Measurements from ENCODE around the gene TSC1. TPM values are rescaled to one million over a fixed set of nuclear protein-coding genes. Genes with fewer than 3 reads are reported as not detected.

Gene TSC1
- total and polyA plus RNA-seq, 7 experiments from 2014 or later: 9.9 to 98.3 (median 52.0) TPM

GRCh38 chr9:132877824-132878694 lies 66.4 kb downstream of the TSC1 start, which contains the start of gene AK8:
AK8 (minus strand) TSS chr9:132878284; CDS start chr9:132878255, 29 bp downstream.
- ChIA-PET CTCF (interaction anchor here (1.1 kb wide), 1 partner anchor 144 kb away, joined by 3 read pairs; no protein-coding TSS in a partner anchor), POLR2A (interaction anchor here (0.9 to 2.5 kb wide), 3 partner anchors 29 to 224 kb away, joined by 3 to 9 read pairs (median 3); partner anchors contain the start of genes DDX31 and GTF3C4)
- Mint-ChIP-seq H3K4me3 (peak within 1 kb of the TSS; percentile 73 to 93 (median 81)), H3K9me3 (no peaks in the 10 kb centered on the region), H3K27ac (peak within 1 kb of the TSS; percentile 71 to 89 (median 85)), H3K27me3 (peaks cover 0 to 12% (median 0%) of the 10 kb centered on the region in 5 donors), H3K36me3 (no peaks in the 10 kb centered on the region), H3K4me1 (peaks cover 5 to 30% (median 7%) of the 10 kb centered on the region in 7 donors)
- Histone ChIP-seq H3K9me3 (ENCODE audit: control insufficient read depth in 2 of 3, low read length in 3 of 3) (no peaks in the 10 kb centered on the region), H3K27me3 (ENCODE audit: control insufficient read depth in 2 of 2, insufficient read depth in 2 of 2, low read length in 2 of 2) (no peaks in the 10 kb centered on the region), H3K36me3 (ENCODE audit: control insufficient read depth in 2 of 3, insufficient read depth in 3 of 3, low read length in 3 of 3) (no peaks in the 10 kb centered on the region), H3K4me3 (ENCODE audit: low read length) (peak within 1 kb of the TSS; percentile 98), H3K27ac (ENCODE audit: low read depth, low read length) (peak within 1 kb of the TSS; percentile 74), H3K4me1 (ENCODE audit: control insufficient read depth in 2 of 2, insufficient read depth in 2 of 2, low read length in 2 of 2) (peaks cover 0 to 6% of the 10 kb centered on the region in 2 donors)
- ATAC-seq: peak; percentile 91
- intact Hi-C loops (cut with micrococcal nuclease): loop anchor here (1.0 to 2.0 kb wide), 5 partner anchors 24 to 472 kb away; partner anchors contain the start of genes TSC1 (in 2 of the 2), GTF3C4 (in 1 of the 2) and TTF1 (in 1 of the 2)
- DNase-seq: peak; percentile 69 to 88 (median 80)

- ChIA-PET CTCF (interaction anchor here (1.1 kb wide), 1 partner anchor 145 kb away, joined by 3 read pairs; no protein-coding TSS in a partner anchor), POLR2A (interaction anchor here (1.5 to 2.5 kb wide), 2 partner anchors 29 to 208 kb away, joined by 3 to 9 read pairs; partner anchors contain the start of genes DDX31 and GTF3C4)
- Mint-ChIP-seq H3K27ac (peak overlapping the region in 4 of 9 donors; percentile 23 to 53 (median 32)), H3K9me3 (no peaks in the 10 kb centered on the region), H3K4me1 (peaks cover 5 to 24% (median 7%) of the 10 kb centered on the region in 7 donors), H3K36me3 (no peaks in the 10 kb centered on the region), H3K27me3 (peaks cover 0 to 12% (median 0%) of the 10 kb centered on the region in 5 donors), H3K4me3 (peak overlapping the region; percentile 61 to 82 (median 78))
- Histone ChIP-seq H3K27me3 (ENCODE audit: control insufficient read depth in 2 of 2, insufficient read depth in 2 of 2, low read length in 2 of 2) (no peaks in the 10 kb centered on the region), H3K27ac (ENCODE audit: low read depth, low read length) (peak overlapping the region; percentile 74), H3K4me1 (ENCODE audit: control insufficient read depth in 2 of 2, insufficient read depth in 2 of 2, low read length in 2 of 2) (peaks cover 0 to 6% of the 10 kb centered on the region in 2 donors), H3K36me3 (ENCODE audit: control insufficient read depth in 2 of 3, insufficient read depth in 3 of 3, low read length in 3 of 3) (no peaks in the 10 kb centered on the region), H3K9me3 (ENCODE audit: control insufficient read depth in 2 of 3, low read length in 3 of 3) (no peaks in the 10 kb centered on the region), H3K4me3 (ENCODE audit: low read length) (peak overlapping the region; percentile 98)
- ATAC-seq: no peak
- intact Hi-C loops (cut with micrococcal nuclease): no loop called here
- no peak for DNase-seq
Observed at GRCh38 chr9:132877458-132877823, 67.0 kb downstream of the TSC1 start.

- H3K9me3 ChIP-seq (ENCODE audit: control insufficient read depth in 2 of 3, low read length in 3 of 3): no peaks in the 10 kb centered on the region
- Mint-ChIP-seq H3K4me1 (peaks cover 5 to 24% (median 7%) of the 10 kb centered on the region in 7 donors), H3K36me3 (no peaks in the 10 kb centered on the region), H3K4me3 (peak overlapping the region; percentile 57 to 82 (median 78)), H3K9me3 (no peaks in the 10 kb centered on the region), H3K27me3 (peaks cover 0 to 12% (median 0%) of the 10 kb centered on the region in 5 donors), H3K27ac (peak overlapping the region in 1 of 9 donors; percentile 59)
- intact Hi-C loops (cut with micrococcal nuclease): no loop called here
- H3K36me3 ChIP-seq (ENCODE audit: control insufficient read depth in 2 of 3, insufficient read depth in 3 of 3, low read length in 3 of 3): no peaks in the 10 kb centered on the region
- no peak for ATAC-seq
- ChIA-PET CTCF (interaction anchor here (1.1 kb wide), 1 partner anchor 146 kb away, joined by 3 read pairs; no protein-coding TSS in a partner anchor), POLR2A (interaction anchor here (1.5 to 2.5 kb wide), 2 partner anchors 28 to 207 kb away, joined by 3 to 9 read pairs; partner anchors contain the start of genes DDX31 and GTF3C4)
- H3K27ac ChIP-seq (ENCODE audit: low read depth, low read length): no peak overlapping the region
- no peak overlapping the region for H3K4me3 ChIP-seq (ENCODE audit: low read length)
- H3K4me1 ChIP-seq (ENCODE audit: control insufficient read depth in 2 of 2, insufficient read depth in 2 of 2, low read length in 2 of 2): peaks cover 0 to 6% of the 10 kb centered on the region in 2 donors
- no peak for DNase-seq
- no peaks in the 10 kb centered on the region for H3K27me3 ChIP-seq (ENCODE audit: control insufficient read depth in 2 of 2, insufficient read depth in 2 of 2, low read length in 2 of 2)
Observed at GRCh38 chr9:132876849-132877248, 67.6 kb downstream of the TSC1 start.

GRCh38 chr9:132875159-132875558 lies 69.3 kb downstream of the TSC1 start:
- Mint-ChIP-seq H3K27ac (peak overlapping the region in 2 of 9 donors; percentile 14 to 33), H3K9me3 (no peaks in the 10 kb centered on the region), H3K36me3 (no peaks in the 10 kb centered on the region), H3K27me3 (peaks cover 0 to 12% (median 0%) of the 10 kb centered on the region in 5 donors), H3K4me3 (peak overlapping the region in 1 of 10 donors; percentile 62), H3K4me1 (peaks cover 5 to 21% (median 7%) of the 10 kb centered on the region in 7 donors)
- no peaks in the 10 kb centered on the region for H3K9me3 ChIP-seq (ENCODE audit: control insufficient read depth in 2 of 3, low read length in 3 of 3)
- ChIA-PET CTCF (no interaction called here), POLR2A (no interaction called here)
- no peak for DNase-seq
- H3K4me3 ChIP-seq (ENCODE audit: low read length): no peak overlapping the region
- no peaks in the 10 kb centered on the region for H3K27me3 ChIP-seq (ENCODE audit: control insufficient read depth in 2 of 2, insufficient read depth in 2 of 2, low read length in 2 of 2)
- H3K36me3 ChIP-seq (ENCODE audit: control insufficient read depth in 2 of 3, insufficient read depth in 3 of 3, low read length in 3 of 3): no peaks in the 10 kb centered on the region
- H3K4me1 ChIP-seq (ENCODE audit: control insufficient read depth in 2 of 2, insufficient read depth in 2 of 2, low read length in 2 of 2): peaks cover 0 to 6% of the 10 kb centered on the region in 2 donors
- H3K27ac ChIP-seq (ENCODE audit: low read depth, low read length): no peak overlapping the region
- ATAC-seq: no peak
- intact Hi-C loops (cut with micrococcal nuclease): no loop called here

GRCh38 chr9:132873403-132873802 lies 71.0 kb downstream of the TSC1 start:
- H3K9me3 ChIP-seq (ENCODE audit: control insufficient read depth in 2 of 3, low read length in 3 of 3): no peaks in the 10 kb centered on the region
- no peaks in the 10 kb centered on the region for H3K36me3 ChIP-seq (ENCODE audit: control insufficient read depth in 2 of 3, insufficient read depth in 3 of 3, low read length in 3 of 3)
- no peak overlapping the region for H3K27ac ChIP-seq (ENCODE audit: low read depth, low read length)
- ATAC-seq (no peak), DNase-seq (no peak)
- Mint-ChIP-seq H3K9me3 (no peaks in the 10 kb centered on the region), H3K36me3 (no peaks in the 10 kb centered on the region), H3K4me3 (peak overlapping the region in 2 of 10 donors; percentile 21 to 32), H3K27ac (peak overlapping the region in 2 of 9 donors; percentile 22 to 49), H3K27me3 (peaks cover 0 to 12% (median 0%) of the 10 kb centered on the region in 5 donors), H3K4me1 (peaks cover 0 to 8% (median 0%) of the 10 kb centered on the region in 7 donors)
- intact Hi-C loops (cut with micrococcal nuclease): no loop called here
- CTCF ChIA-PET: no interaction called here
- no peak overlapping the region for H3K4me3 ChIP-seq (ENCODE audit: low read length)
- H3K4me1 ChIP-seq (ENCODE audit: control insufficient read depth in 2 of 2, insufficient read depth in 2 of 2, low read length in 2 of 2): peaks cover 0 to 6% of the 10 kb centered on the region in 2 donors
- H3K27me3 ChIP-seq (ENCODE audit: control insufficient read depth in 2 of 2, insufficient read depth in 2 of 2, low read length in 2 of 2): no peaks in the 10 kb centered on the region
- POLR2A ChIA-PET: no interaction called here

GRCh38 chr9:132869266-132869665 lies 75.2 kb downstream of the TSC1 start:
- Mint-ChIP-seq H3K36me3 (no peaks in the 10 kb centered on the region), H3K27me3 (peaks cover 0 to 11% (median 0%) of the 10 kb centered on the region in 5 donors), H3K4me1 (peaks cover 0 to 7% (median 0%) of the 10 kb centered on the region in 7 donors), H3K4me3 (no peak overlapping the region), H3K9me3 (no peaks in the 10 kb centered on the region), H3K27ac (no peak overlapping the region)
- ATAC-seq: no peak
- H3K9me3 ChIP-seq (ENCODE audit: control insufficient read depth in 2 of 3, low read length in 3 of 3): no peaks in the 10 kb centered on the region
- H3K4me1 ChIP-seq (ENCODE audit: control insufficient read depth in 2 of 2, insufficient read depth in 2 of 2, low read length in 2 of 2): no peaks in the 10 kb centered on the region
- DNase-seq: no peak
- no peak overlapping the region for H3K27ac ChIP-seq (ENCODE audit: low read depth, low read length)
- no peaks in the 10 kb centered on the region for H3K36me3 ChIP-seq (ENCODE audit: control insufficient read depth in 2 of 3, insufficient read depth in 3 of 3, low read length in 3 of 3)
- CTCF ChIA-PET: no interaction called here
- intact Hi-C loops (cut with micrococcal nuclease): no loop called here
- POLR2A ChIA-PET: no interaction called here
- no peaks in the 10 kb centered on the region for H3K27me3 ChIP-seq (ENCODE audit: control insufficient read depth in 2 of 2, insufficient read depth in 2 of 2, low read length in 2 of 2)
- no peak overlapping the region for H3K4me3 ChIP-seq (ENCODE audit: low read length)

Measured in naive thymus-derived CD4-positive, alpha-beta T cell (primary cell).